SU-DHL-6 (cell line): ENCODE results near the gene FYB1.

Experiments used
- H2AFZ ChIP-seq: fragments of 200-600 bp; sonication (generic); 2 replicates; pipeline ENCODE4 v1.6.1; 2014; ENCODE audit warnings: low read depth, mild to moderate bottlenecking, moderate library complexity, mixed read lengths, antibody characterized with exemption, low read length; ENCODE audit not compliant: severe bottlenecking
- H3F3A ChIP-seq: fragments of 200-600 bp; shearing (Covaris generic); 2 replicates; pipeline ENCODE4 v1.6.0; 2016; ENCODE audit warnings: antibody characterized with exemption, mild to moderate bottlenecking; ENCODE audit not compliant: insufficient read depth
- H3K27ac ChIP-seq: fragments of 200-600 bp; sonication (generic); 2 replicates; pipeline ENCODE4 v1.5.1; 2016; ENCODE audit warnings: low read depth, mild to moderate bottlenecking, low read length, moderate library complexity, mixed read lengths
- H3K27me3 ChIP-seq: fragments of 200-600 bp; sonication (generic), shearing (Covaris generic); 2 replicates; pipeline ENCODE4 v1.6.0; 2014; ENCODE audit warnings: mild to moderate bottlenecking, low read length
- H3K36me3 ChIP-seq: fragments of 200-600 bp; sonication (generic); 2 replicates; pipeline ENCODE4 v1.6.1; 2014; ENCODE audit warnings: mild to moderate bottlenecking, low read length, mixed read lengths
- H3K4me2 ChIP-seq: fragments of 300-600, 200-600 bp; shearing (Covaris generic), sonication (generic); 2 replicates; pipeline ENCODE4 v1.6.0; 2014; ENCODE audit warnings: low read length, low read depth, mild to moderate bottlenecking; ENCODE audit not compliant: poor library complexity, severe bottlenecking
- H3K4me3 ChIP-seq: fragments of 200-600 bp; sonication (generic); 2 replicates; pipeline ENCODE4 v1.5.1; 2014; ENCODE audit warnings: antibody characterized with exemption, low read length, mild to moderate bottlenecking, mixed read lengths; ENCODE audit not compliant: insufficient read depth, poor library complexity, severe bottlenecking
- H3K79me2 ChIP-seq: fragments of 200-600 bp; sonication (generic); 2 replicates; pipeline ENCODE4 v1.6.1; 2014; ENCODE audit warnings: mild to moderate bottlenecking, low read length, moderate library complexity; ENCODE audit not compliant: insufficient read depth
- H3K9ac ChIP-seq: fragments of 200-600 bp; sonication (generic); 2 replicates; pipeline ENCODE4 v1.7.0; 2014; ENCODE audit warnings: mild to moderate bottlenecking, low read length
- H3K9me2 ChIP-seq: fragments of 200-600 bp; sonication (generic); replicated peaks from 2 replicates; pipeline ENCODE4 v1.6.1; 2014; ENCODE audit warnings: low read length; ENCODE audit not compliant: insufficient read depth
- H3K9me3 ChIP-seq: fragments of 200-600 bp; sonication (generic); 2 replicates; pipeline ENCODE4 v1.6.1; 2014; ENCODE audit warnings: low read length, mixed read lengths; ENCODE audit not compliant: insufficient read depth
- H4K20me1 ChIP-seq: fragments of 200-600 bp; sonication (generic); 2 replicates; pipeline ENCODE4 v1.6.1; 2014; ENCODE audit warnings: low read depth, mild to moderate bottlenecking, antibody characterized with exemption, low read length, moderate library complexity, mixed read lengths
- CTCF ChIP-seq: fragments of 200-600 bp; sonication (generic); IDR thresholded peaks from one replicate; pipeline ENCODE4 v1.5.1; 2017; ENCODE audit warnings: antibody characterized with exemption, mild to moderate bottlenecking, low read length, moderate library complexity; ENCODE audit not compliant: insufficient read depth, poor library complexity, severe bottlenecking
- EZH2phosphoT487 ChIP-seq: fragments of 200-600 bp; sonication (generic), shearing (Covaris generic); conservative IDR thresholded peaks from 2 replicates; pipeline ENCODE4 v1.6.1; 2018; ENCODE audit warnings: mild to moderate bottlenecking, antibody characterized with exemption, low read length, moderate library complexity, mixed read lengths

Gene FYB1

GRCh38 chr5:39121315-39121714 is 98.0 kb downstream of the FYB1 start:
- TF ChIP-seq CTCF = no peak
- TF ChIP-seq EZH2phosphoT487 = no peak
- no peaks in the 10 kb centered on the region for H3K36me3 ChIP-seq
- no peaks in the 10 kb centered on the region for H3K79me2 ChIP-seq
- H3K9me3 ChIP-seq = no peaks in the 10 kb centered on the region
- H3K9ac ChIP-seq = no peak overlapping the region
- H3K9me2 ChIP-seq = no peaks in the 10 kb centered on the region
- no peak overlapping the region for H3K27ac ChIP-seq
- no peaks in the 10 kb centered on the region for H3K27me3 ChIP-seq
- H3K4me2 ChIP-seq = no peak overlapping the region
- H2AFZ ChIP-seq = no peak overlapping the region
- H3K4me3 ChIP-seq = no peak overlapping the region
- no peaks in the 10 kb centered on the region for H3F3A ChIP-seq
- no peaks in the 10 kb centered on the region for H4K20me1 ChIP-seq

- no peak for TF ChIP-seq EZH2phosphoT487
- no peak for TF ChIP-seq CTCF
- H2AFZ ChIP-seq = no peak overlapping the region
- no peaks in the 10 kb centered on the region for H3F3A ChIP-seq
- H3K27ac ChIP-seq = no peak overlapping the region
- no peaks in the 10 kb centered on the region for H3K27me3 ChIP-seq
- no peaks in the 10 kb centered on the region for H3K9me3 ChIP-seq
- no peak overlapping the region for H3K4me2 ChIP-seq
- H3K36me3 ChIP-seq = no peaks in the 10 kb centered on the region
- H4K20me1 ChIP-seq = no peaks in the 10 kb centered on the region
- no peak overlapping the region for H3K9ac ChIP-seq
- no peaks in the 10 kb centered on the region for H3K9me2 ChIP-seq
- no peak overlapping the region for H3K4me3 ChIP-seq
- H3K79me2 ChIP-seq = no peaks in the 10 kb centered on the region
Observed at GRCh38 chr5:39120052-39120420, 99.3 kb downstream of the FYB1 start.

- Histone ChIP-seq H3K9ac (no peak overlapping the region), H3K79me2 (no peaks in the 10 kb centered on the region), H3F3A (no peaks in the 10 kb centered on the region), H3K36me3 (no peaks in the 10 kb centered on the region), H3K4me2 (no peak overlapping the region), H3K9me2 (no peaks in the 10 kb centered on the region), H3K4me3 (no peak overlapping the region), H3K27ac (no peak overlapping the region), H3K9me3 (no peaks in the 10 kb centered on the region), H2AFZ (no peak overlapping the region), H3K27me3 (no peaks in the 10 kb centered on the region), H4K20me1 (no peaks in the 10 kb centered on the region)
- no peak for TF ChIP-seq CTCF
Observed at GRCh38 chr5:39119404-39120051, 99.8 kb downstream of the FYB1 start.

- Histone ChIP-seq H3F3A (no peaks in the 10 kb centered on the region), H3K4me3 (no peak overlapping the region), H3K27me3 (no peaks in the 10 kb centered on the region), H3K36me3 (no peaks in the 10 kb centered on the region), H3K9me2 (no peaks in the 10 kb centered on the region), H3K9me3 (no peaks in the 10 kb centered on the region), H3K79me2 (no peaks in the 10 kb centered on the region), H3K9ac (no peak overlapping the region), H3K4me2 (no peak overlapping the region), H3K27ac (no peak overlapping the region), H2AFZ (no peak overlapping the region), H4K20me1 (no peaks in the 10 kb centered on the region)
- TF ChIP-seq CTCF (no peak), EZH2phosphoT487 (no peak)
Observed at GRCh38 chr5:39118638-39119037, 100.7 kb downstream of the FYB1 start.
